ENCODE data around the gene ADAMTS14. TPM values are rescaled to one million over a fixed set of nuclear protein-coding genes. Genes with fewer than 3 reads are reported as not detected.

ADAMTS14 gene
- total RNA-seq, 1 experiment from 2014 or later, result 1.6 TPM

Other genes starting within 250 kb of the ADAMTS14 start
- gene NODAL, start 230.8 kb upstream of the ADAMTS14 start, total RNA-seq (2014; rRNA removed; shearing (Covaris generic); ENCODE audit: low replicate concordance), result not detected in 2 replicates
- 5.3 and 7.8 TPM in 2 replicates for gene PALD1, start 193.7 kb upstream of the ADAMTS14 start, total RNA-seq (2014; rRNA removed; shearing (Covaris generic); ENCODE audit: low replicate concordance)
- not detected in 2 replicates for gene PRF1, start 69.8 kb upstream of the ADAMTS14 start, total RNA-seq (2014; rRNA removed; shearing (Covaris generic); ENCODE audit: low replicate concordance)
- gene TBATA, start 112.9 kb downstream of the ADAMTS14 start, total RNA-seq (2014; rRNA removed; shearing (Covaris generic); ENCODE audit: low replicate concordance), result not detected in 2 replicates
- gene SGPL1, start 143.4 kb downstream of the ADAMTS14 start, total RNA-seq (2014; rRNA removed; shearing (Covaris generic); ENCODE audit: low replicate concordance), result 16.4 and 19.3 TPM in 2 replicates
- gene PCBD1, start 216.1 kb downstream of the ADAMTS14 start, total RNA-seq (2014; rRNA removed; shearing (Covaris generic); ENCODE audit: low replicate concordance), result 21.0 and 56.9 TPM in 2 replicates